Heart left ventricle (tissue), 16 donors: ENCODE results near the gene CTTNBP2. TPM values are rescaled to one million over a fixed set of nuclear protein-coding genes. Genes with fewer than 3 reads are reported as not detected.

Experiments used
- ATAC-seq, 4 donors: fragments of 200-7000 bp; cut with Tn5 transposase; one replicate each; pipeline ENCODE4 v1.9.1; 2020 to 2022; ENCODE audit warnings: moderate library complexity in 4 of 4, mild to moderate bottlenecking in 3 of 4, moderate number of reproducible peaks in 1 of 4
- DNase-seq, 5 donors: peaks; one replicate each; pipeline ENCODE4 v3.0.0-alpha.2; 2020
- H3K27ac ChIP-seq, 12 donors: fragments of 200-600 bp; sonication (generic) in 4 of 12; one replicate each; pipeline versions ENCODE4 v1.5.0 to v1.8.0; 2016 to 2022; ENCODE audit warnings: mild to moderate bottlenecking in 2 of 12
- H3K27me3 ChIP-seq, 9 donors: fragments of 200-600 bp; sonication (generic) in 2 of 9; one replicate each; pipeline versions ENCODE4 v1.5.1 to v1.8.0; 2016 to 2022; ENCODE audit warnings: mild to moderate bottlenecking in 3 of 9
- H3K36me3 ChIP-seq, 9 donors: fragments of 200-600 bp; sonication (generic) in 2 of 9; one replicate each; pipeline versions ENCODE4 v1.5.0 to v1.8.0; 2018 to 2022; ENCODE audit warnings: mild to moderate bottlenecking in 2 of 9
- H3K4me1 ChIP-seq, 12 donors: fragments of 200-600 bp; sonication (generic) in 4 of 12; one replicate each; pipeline versions ENCODE4 v1.5.0 to v1.8.0; 2016 to 2022; ENCODE audit warnings: mild to moderate bottlenecking in 3 of 12
- H3K4me3 ChIP-seq, 12 donors: fragments of 200-600 bp; sonication (generic) in 4 of 12; one replicate each; pipeline versions ENCODE4 v1.5.0 to v1.8.0; 2017 to 2022; ENCODE audit warnings: mild to moderate bottlenecking in 9 of 12, moderate library complexity in 4 of 12
- H3K9me3 ChIP-seq, 12 donors: fragments of 200-600 bp; sonication (generic) in 4 of 12; one replicate each; pipeline versions ENCODE4 v1.5.0 to v1.8.0; 2016 to 2022; ENCODE audit warnings: mild to moderate bottlenecking in 1 of 12
- POLR2A ChIP-seq, 2 donors: fragments of 450-650 bp; IDR thresholded peaks; one replicate each; pipeline ENCODE4 v1.6.1; 2017; ENCODE audit warnings: antibody characterized with exemption in 2 of 2, mild to moderate bottlenecking in 2 of 2, moderate library complexity in 2 of 2
- WGBS, 4 donors: extraction: QIAGEN DNeasy Blood & Tissue Kit in 2 of 4; methylation state at CpG; one replicate each; pipeline versions ENCODE4 v1.1.5 to v1.1.7; 2013 to 2018; 5-methylcytosine and 5-hydroxymethylcytosine counted together
- intact Hi-C, 10 donors: fragments of 100-400 bp; cut with DNase I; formaldehyde crosslinking; loops; one replicate each; pipeline versions ENCODE4 v1.11.1 to v1.14.2; 2022
- polyA plus RNA-seq, 2 donors: library from polyadenylated mRNA; stranded (reverse); fragments of 200-250 nt; gene quantifications; one replicate each; pipeline ENCODE4 v1.2.3, GENCODE V29; 2013
- total RNA-seq, 9 donors: library from RNA; depleted of rRNA in 2 of 9; stranded (reverse); fragments of >200 nt in 2 of 9; fragmentation: NEBNext Ultra II Directional in 3 of 9; extraction: Animal tissue kit (Norgen Biotek cat#: 25700) in 3 of 9; gene quantifications; one replicate each; pipeline versions ENCODE4 v1.1.0 to v1.2.4, GENCODE V29; 2016 to 2023
- TF ChIP-seq, protein P1 (sequence below), 12 donors: fragments of 200-600 bp; sonication (generic) in 4 of 12; IDR thresholded peaks; one replicate each; pipeline versions ENCODE4 v1.5.0 to v1.8.0; 2018 to 2022; ENCODE audit warnings: antibody characterized with exemption in 12 of 12, mild to moderate bottlenecking in 5 of 12
- donor health status: ischemic (EF 13 %, LVEDD 7.1; RV severe dilation, severe dysfunction).
- donor health status: healthy with polysubstance abuse.
- donor health status: DM: no; HTN: yes; CAD: no.
- donor health status: DM: no; HTN: no; CAD: no.
- donor health status: ischemic (EF 25% LVEDD 6.9; RV normal size, moderate dysfunction).
- donor health status: ischemic (EF 25% LVEDD 5.7; RV mildly dilated, moderate dysfunction).
- donor health status: healthy.
- donor health status: DM: yes; HTN: yes; CAD: no.
- donor health status: ischemic (EF 35%, LVEDD 5.7; RV mildly dilated, moderate dysfunction).
- donor health status: nonischemic (EF 11% LVEDD 7.7; RV severe dilation, severe dysfunction).
- donor health status: DM: yes; HTN: yes; CAD: no.
- donor health status: PGD.
- donor health status: ischemic (EF 29% LVEDD 5.4; RV normal size, mild dysfunction).
- donor health status: nonischemic (EF 23%, LVEDD 6.1; RV moderate dilation, normal function).

The CTTNBP2 gene
- total and polyA plus RNA-seq, 11 donors = 0.31 to 3.9 (median 0.76) TPM

GRCh38 chr7:117862378-117862777, 10.9 kb downstream of the CTTNBP2 start:
- H3K27ac ChIP-seq = no peak overlapping the region
- H3K27me3 ChIP-seq = peaks cover 0 to 5% (median 0%) of the 10 kb centered on the region in 9 donors
- peaks cover 0 to 21% (median 0%) of the 10 kb centered on the region in 9 donors for H3K36me3 ChIP-seq
- H3K4me3 ChIP-seq = no peak overlapping the region
- 54 to 70% (median 59%) methylated on average over 3 of the region's 3 CpGs for WGBS, 4 donors
- ATAC-seq = no peak
- H3K9me3 ChIP-seq = no peaks in the 10 kb centered on the region
- H3K4me1 ChIP-seq = peaks cover 0 to 12% (median 0%) of the 10 kb centered on the region in 12 donors
- TF ChIP-seq, protein P1, sequence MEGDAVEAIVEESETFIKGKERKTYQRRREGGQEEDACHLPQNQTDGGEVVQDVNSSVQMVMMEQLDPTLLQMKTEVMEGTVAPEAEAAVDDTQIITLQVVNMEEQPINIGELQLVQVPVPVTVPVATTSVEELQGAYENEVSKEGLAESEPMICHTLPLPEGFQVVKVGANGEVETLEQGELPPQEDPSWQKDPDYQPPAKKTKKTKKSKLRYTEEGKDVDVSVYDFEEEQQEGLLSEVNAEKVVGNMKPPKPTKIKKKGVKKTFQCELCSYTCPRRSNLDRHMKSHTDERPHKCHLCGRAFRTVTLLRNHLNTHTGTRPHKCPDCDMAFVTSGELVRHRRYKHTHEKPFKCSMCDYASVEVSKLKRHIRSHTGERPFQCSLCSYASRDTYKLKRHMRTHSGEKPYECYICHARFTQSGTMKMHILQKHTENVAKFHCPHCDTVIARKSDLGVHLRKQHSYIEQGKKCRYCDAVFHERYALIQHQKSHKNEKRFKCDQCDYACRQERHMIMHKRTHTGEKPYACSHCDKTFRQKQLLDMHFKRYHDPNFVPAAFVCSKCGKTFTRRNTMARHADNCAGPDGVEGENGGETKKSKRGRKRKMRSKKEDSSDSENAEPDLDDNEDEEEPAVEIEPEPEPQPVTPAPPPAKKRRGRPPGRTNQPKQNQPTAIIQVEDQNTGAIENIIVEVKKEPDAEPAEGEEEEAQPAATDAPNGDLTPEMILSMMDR (IDR thresholded peaks at IDR 0.05) = no peak
- no peak for TF ChIP-seq POLR2A (IDR thresholded peaks at IDR 0.05)
- DNase-seq = no peak
- intact Hi-C loops = no loop called here

DNA sequence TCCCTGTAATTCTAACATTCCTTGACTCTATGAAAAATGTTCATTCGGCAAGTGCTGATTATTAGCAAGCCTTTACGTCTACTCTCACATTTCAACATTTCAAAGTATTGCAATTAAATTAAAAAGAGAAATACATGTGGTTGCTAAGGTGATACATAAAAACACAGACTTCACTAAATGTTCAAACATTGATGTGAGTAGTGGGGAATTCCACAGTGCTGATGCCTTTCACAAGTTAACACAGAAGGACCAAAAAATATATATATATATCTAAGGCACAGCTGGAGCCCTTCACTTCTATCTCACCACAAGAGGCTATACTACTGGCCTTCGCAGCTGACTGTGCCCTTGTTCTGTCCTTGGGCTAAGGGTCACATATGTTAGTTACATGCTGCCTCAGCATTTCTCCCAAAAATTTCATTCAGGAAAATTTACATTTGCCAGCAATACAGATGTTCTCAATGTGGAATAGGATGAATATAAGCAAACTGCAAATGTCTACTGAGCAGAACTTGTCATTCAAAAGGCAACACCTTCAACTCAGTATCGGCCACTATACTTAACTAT, 13.9 kb downstream of the CTTNBP2 start:
- Histone ChIP-seq H3K9me3 (no peaks in the 10 kb centered on the region), H3K4me1 (no peaks in the 10 kb centered on the region), H3K27me3 (peaks cover 0 to 5% (median 0%) of the 10 kb centered on the region in 9 donors), H3K27ac (no peak overlapping the region), H3K4me3 (no peak overlapping the region), H3K36me3 (peaks cover 0 to 21% (median 0%) of the 10 kb centered on the region in 9 donors)
- DNase-seq (no peak), ATAC-seq (no peak)
- intact Hi-C loops = no loop called here
- TF ChIP-seq, protein P1 (IDR thresholded peaks at IDR 0.05) = no peak
- TF ChIP-seq POLR2A (IDR thresholded peaks at IDR 0.05) = no peak
- 72 to 85% (median 79%) methylated on average over 4 of the region's 4 CpGs for WGBS, 4 donors

DNA sequence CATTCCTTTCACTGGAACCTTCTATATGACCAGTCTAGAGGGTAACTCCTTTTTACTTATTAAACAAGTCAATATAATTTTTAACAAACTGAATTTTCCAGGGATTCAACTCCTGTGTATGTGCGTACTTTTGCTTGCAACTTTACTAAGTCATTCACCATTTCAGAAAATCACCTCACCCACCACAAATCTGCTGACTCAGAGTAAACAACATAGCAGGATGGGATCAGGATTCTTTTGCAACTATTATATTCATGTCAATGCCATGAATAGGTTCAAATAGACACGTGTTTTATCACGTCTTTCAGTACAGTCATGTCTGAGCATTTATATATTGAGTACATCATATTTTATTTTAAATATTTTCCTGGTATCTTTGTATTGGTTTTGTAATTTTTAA, 14.5 kb downstream of the CTTNBP2 start:
- Histone ChIP-seq H3K27ac (no peak overlapping the region), H3K4me3 (no peak overlapping the region), H3K27me3 (peaks cover 0 to 4% (median 0%) of the 10 kb centered on the region in 9 donors), H3K4me1 (no peaks in the 10 kb centered on the region), H3K36me3 (peaks cover 0 to 21% (median 0%) of the 10 kb centered on the region in 9 donors), H3K9me3 (no peaks in the 10 kb centered on the region)
- no peak for DNase-seq
- 88 to 90% (median 89%) methylated on average over 3 of the region's 3 CpGs for WGBS, 4 donors
- no peak for ATAC-seq
- TF ChIP-seq POLR2A (IDR thresholded peaks at IDR 0.05) = no peak
- TF ChIP-seq, protein P1 (IDR thresholded peaks at IDR 0.05) = no peak
- intact Hi-C loops = no loop called here

- Histone ChIP-seq H3K27me3 (no peaks in the 10 kb centered on the region), H3K4me3 (no peak overlapping the region), H3K27ac (no peak overlapping the region), H3K36me3 (peaks cover 0 to 21% (median 0%) of the 10 kb centered on the region in 9 donors), H3K4me1 (no peaks in the 10 kb centered on the region), H3K9me3 (no peaks in the 10 kb centered on the region)
- no peak for ATAC-seq
- TF ChIP-seq POLR2A (IDR thresholded peaks at IDR 0.05) = no peak
- TF ChIP-seq, protein P1 (IDR thresholded peaks at IDR 0.05) = no peak
- intact Hi-C loops = no loop called here
- no peak for DNase-seq
- WGBS, 4 donors = 95 to 96% (median 96%) methylated on average over 6 of the region's 6 CpGs
Measured at GRCh38 chr7:117857718-117858117, 15.5 kb downstream of the CTTNBP2 start.
